Effector CD8-positive, alpha-beta T cell (primary cell): ENCODE results near the gene PHLPP2.
"Not testable (repeated sequence)": the region's sequence is repeated elsewhere in the genome, so short reads cannot be mapped to it uniquely, and the experiment has no call there.

ENCODE experiments used
- DNase-seq: peaks from one replicate; lab custom pipeline; 2025; lab: John Stamatoyannopoulos, UW

Gene PHLPP2

GRCh38 chr16:71721066-71721740 is 3.3 kb downstream of the PHLPP2 start:
- DNase-seq: no peak

- no peak for DNase-seq
These were observed 12.0 kb downstream of the PHLPP2 start for GRCh38 chr16:71712501-71712900.

GRCh38 chr16:71711789-71712188 is 12.7 kb downstream of the PHLPP2 start:
- no peak for DNase-seq

GRCh38 chr16:71709229-71709781 is 15.2 kb downstream of the PHLPP2 start:
- no peak for DNase-seq

GRCh38 chr16:71708696-71709095 is 15.8 kb downstream of the PHLPP2 start:
- no peak for DNase-seq

GRCh38 chr16:71707199-71707598 is 17.3 kb downstream of the PHLPP2 start:
- no peak for DNase-seq

GRCh38 chr16:71706046-71706445 is 18.5 kb downstream of the PHLPP2 start:
- DNase-seq: no peak

GRCh38 chr16:71703333-71703732 is 21.2 kb downstream of the PHLPP2 start:
- no peak for DNase-seq

GRCh38 chr16:71700831-71701230 is 23.7 kb downstream of the PHLPP2 start:
- DNase-seq: no peak

GRCh38 chr16:71698491-71698890 is 26.0 kb downstream of the PHLPP2 start:
- no peak for DNase-seq

GRCh38 chr16:71693164-71693563 is 31.3 kb downstream of the PHLPP2 start:
- DNase-seq: no peak

GRCh38 chr16:71689901-71690300 is 34.6 kb downstream of the PHLPP2 start:
- DNase-seq: no peak

GRCh38 chr16:71687861-71688260 is 36.6 kb downstream of the PHLPP2 start:
- DNase-seq: no peak

- not testable (repeated sequence) for DNase-seq
These were observed 40.2 kb downstream of the PHLPP2 start for GRCh38 chr16:71684280-71684679.

GRCh38 chr16:71681360-71681759 is 43.1 kb downstream of the PHLPP2 start:
- no peak for DNase-seq

- DNase-seq: no peak
These were observed 48.3 kb downstream of the PHLPP2 start for GRCh38 chr16:71676236-71676635.

GRCh38 chr16:71675380-71675779 is 49.1 kb downstream of the PHLPP2 start:
- DNase-seq: no peak

- no peak for DNase-seq
These were observed 50.3 kb downstream of the PHLPP2 start for GRCh38 chr16:71674229-71674628.

- DNase-seq: no peak
These were observed 50.9 kb downstream of the PHLPP2 start for GRCh38 chr16:71673582-71673973.

- DNase-seq: no peak
These were observed 51.5 kb downstream of the PHLPP2 start for GRCh38 chr16:71672803-71673581.

- no peak for DNase-seq
These were observed 52.4 kb downstream of the PHLPP2 start for GRCh38 chr16:71672125-71672524.

GRCh38 chr16:71671165-71671564 is 53.3 kb downstream of the PHLPP2 start:
- no peak for DNase-seq

GRCh38 chr16:71670537-71670936 is 54.0 kb downstream of the PHLPP2 start:
- no peak for DNase-seq
